HepG2 (cell line): ENCODE data around the gene SRCAP. TPM values are rescaled to one million over a fixed set of nuclear protein-coding genes. Genes with fewer than 3 reads are reported as not detected.

ENCODE experiments used
- ATAD3A ChIP-seq: sonication (generic); formaldehyde crosslinking; IDR thresholded peaks from 2 replicates; pipeline ENCODE4 v1.4.0; 2020; ENCODE audit warnings: missing genetic modification reagents
- GRHL1 ChIP-seq: sonication (generic); formaldehyde crosslinking; conservative IDR thresholded peaks from 2 replicates; pipeline ENCODE4 v1.8.0; 2022; ENCODE audit warnings: missing genetic modification reagents
- HNF4A ChIP-seq: sonication (generic); formaldehyde crosslinking; IDR thresholded peaks from 2 replicates; pipeline ENCODE4 v1.4.0; 2020; ENCODE audit warnings: missing genetic modification reagents
- NCOA1 ChIP-seq: sonication (generic); formaldehyde crosslinking; IDR thresholded peaks from 2 replicates; pipeline ENCODE4 v1.9.0; 2021; ENCODE audit warnings: missing genetic modification reagents
- NFE2L1 ChIP-seq: sonication (generic); formaldehyde crosslinking; IDR thresholded peaks from 2 replicates; pipeline ENCODE4 v1.4.0; 2020; ENCODE audit warnings: missing genetic modification reagents, mild to moderate bottlenecking, borderline replicate concordance
- NR1H2 ChIP-seq: sonication (generic); formaldehyde crosslinking; IDR thresholded peaks from 2 replicates; pipeline ENCODE4 v1.8.1; 2022; ENCODE audit warnings: low read depth, missing genetic modification reagents, borderline replicate concordance
- PAWR ChIP-seq: sonication (generic); formaldehyde crosslinking; IDR thresholded peaks from 2 replicates; pipeline ENCODE4 v1.4.0; 2020; ENCODE audit warnings: missing genetic modification reagents, mild to moderate bottlenecking, borderline replicate concordance
- PCBP2 ChIP-seq: fragments of 200-400 bp; formaldehyde crosslinking; optimal IDR thresholded peaks from 2 replicates; pipeline ENCODE3; 2018; ENCODE audit warnings: low read length, low read depth; ENCODE audit not compliant: poor library complexity, severe bottlenecking
- PPARG ChIP-seq: conservative IDR thresholded peaks from 2 replicates; pipeline ENCODE4 v1.6.1; 2016; ENCODE audit warnings: missing biosample characterization, missing genetic modification reagents
- RFX3 ChIP-seq: IDR thresholded peaks from 2 replicates; pipeline ENCODE4 v1.6.1; 2016; ENCODE audit warnings: missing biosample characterization, missing genetic modification reagents
- RFXANK ChIP-seq: IDR thresholded peaks from 2 replicates; pipeline ENCODE4 v1.6.1; 2016
- SMARCE1 ChIP-seq: fragments of 450-650 bp; IDR thresholded peaks from 2 replicates; pipeline ENCODE4 v1.6.1; 2017; ENCODE audit warnings: borderline replicate concordance
- SMYD3 ChIP-seq: sonication (generic); formaldehyde crosslinking; IDR thresholded peaks from 2 replicates; pipeline ENCODE4 v1.8.1; 2023; ENCODE audit warnings: mild to moderate bottlenecking, missing genetic modification reagents
- SP140L ChIP-seq: sonication (generic); formaldehyde crosslinking; IDR thresholded peaks from 2 replicates; pipeline ENCODE4 v1.4.0; 2020; ENCODE audit warnings: missing genetic modification reagents, borderline replicate concordance
- TP53 ChIP-seq: sonication (generic); formaldehyde crosslinking; conservative IDR thresholded peaks from 2 replicates; pipeline ENCODE4 v1.4.0; 2020; ENCODE audit warnings: missing genetic modification reagents
- ZBTB38 ChIP-seq: sonication (generic); formaldehyde crosslinking; IDR thresholded peaks from 2 replicates; pipeline ENCODE4 v1.5.1; 2020; ENCODE audit warnings: mild to moderate bottlenecking, missing genetic modification reagents
- ZNF142 ChIP-seq: sonication (generic); formaldehyde crosslinking; IDR thresholded peaks from 2 replicates; pipeline ENCODE4 v1.4.0; 2020; ENCODE audit warnings: missing genetic modification reagents
- ZNF275 ChIP-seq: sonication (generic); formaldehyde crosslinking; IDR thresholded peaks from 2 replicates; pipeline ENCODE4 v1.8.0; 2022; ENCODE audit warnings: missing genetic modification reagents, mild to moderate bottlenecking, inconsistent platforms, borderline replicate concordance
- ZNF672 ChIP-seq: sonication (generic); formaldehyde crosslinking; IDR thresholded peaks from 2 replicates; pipeline ENCODE4 v1.8.1; 2022; ENCODE audit warnings: missing genetic modification reagents
- polyA plus RNA-seq, 8 experiments: library from polyadenylated mRNA; depleted of rRNA in 3 of 8; stranded (reverse) in 7 of 8; unstranded in 1 of 8; fragments of >200 nt; fragmentation: Illumina TruSeq in 4 of 8; extraction: Trizol in 4 of 8; gene quantifications; 2 replicates each; pipeline versions ENCODE4 v1.2.1 to v1.2.3, GENCODE V29; 2011 to 2016; ENCODE audit warnings: low read depth in 4 of 8, missing spikeins in 1 of 8, mixed read lengths in 1 of 8; ENCODE audit not compliant: insufficient read depth in 1 of 8
- total RNA-seq, 5 experiments: library from RNA; depleted of rRNA; stranded (reverse); fragments of >200 nt; fragmentation: Illumina TruSeq; extraction: Trizol; gene quantifications; 2 replicates each; pipeline ENCODE4 v1.2.3, GENCODE V29; 2016; ENCODE audit warnings: low read depth in 1 of 5

The SRCAP gene
- total and polyA plus RNA-seq, 2 of the 13 experiments (the other 11 are each of a cell fraction or from before 2014, with no cell fraction given), result 4.9 to 9.0 TPM

- 0 out of 2 replicates have a peak, but pooled peaks have one; percentile 18 for TF ChIP-seq ZNF142 (CRISPR knock-in tag)
- TF ChIP-seq ZBTB38 (CRISPR knock-in tag), result no peak
- no peak for TF ChIP-seq ZNF672 (CRISPR knock-in tag)
- no peak for TF ChIP-seq RFX3 (CRISPR knock-in tag)
- no peak; the same call in 1 of the 2 replicates for TF ChIP-seq RFXANK (CRISPR knock-in tag)
- TF ChIP-seq GRHL1, result no peak
- no peak for TF ChIP-seq ATAD3A (CRISPR knock-in tag)
- TF ChIP-seq NFE2L1, result no peak
- no peak for TF ChIP-seq SMARCE1
- TF ChIP-seq NR1H2 (CRISPR knock-in tag), result no peak
- TF ChIP-seq NCOA1, result no peak
- peak; percentile 31; the same call in 1 of the 2 replicates for TF ChIP-seq HNF4A (CRISPR knock-in tag)
- no peak for TF ChIP-seq SMYD3 (CRISPR knock-in tag)
- TF ChIP-seq PPARG, result no peak
- no peak for TF ChIP-seq PCBP2
- TF ChIP-seq ZNF275 (CRISPR knock-in tag), result no peak
- TF ChIP-seq SP140L (CRISPR knock-in tag), result no peak
- no peak for TF ChIP-seq TP53 (CRISPR knock-in tag)
- no peak for TF ChIP-seq PAWR (CRISPR knock-in tag)
Measured at GRCh38 chr16:30658731-30659506, 40.1 kb upstream of the SRCAP start (continued).
